HG03354 (cell line): ENCODE measurements around the gene CYP4B1.

Experiments
- ATAC-seq: cut with Tn5 transposase; IDR thresholded peaks from one replicate; pipeline ENCODE4 v1.9.1; 2021; ENCODE audit warnings: mild to moderate bottlenecking; ENCODE audit not compliant: unreplicated experiment, poor library complexity, severe bottlenecking

Gene CYP4B1

DNA sequence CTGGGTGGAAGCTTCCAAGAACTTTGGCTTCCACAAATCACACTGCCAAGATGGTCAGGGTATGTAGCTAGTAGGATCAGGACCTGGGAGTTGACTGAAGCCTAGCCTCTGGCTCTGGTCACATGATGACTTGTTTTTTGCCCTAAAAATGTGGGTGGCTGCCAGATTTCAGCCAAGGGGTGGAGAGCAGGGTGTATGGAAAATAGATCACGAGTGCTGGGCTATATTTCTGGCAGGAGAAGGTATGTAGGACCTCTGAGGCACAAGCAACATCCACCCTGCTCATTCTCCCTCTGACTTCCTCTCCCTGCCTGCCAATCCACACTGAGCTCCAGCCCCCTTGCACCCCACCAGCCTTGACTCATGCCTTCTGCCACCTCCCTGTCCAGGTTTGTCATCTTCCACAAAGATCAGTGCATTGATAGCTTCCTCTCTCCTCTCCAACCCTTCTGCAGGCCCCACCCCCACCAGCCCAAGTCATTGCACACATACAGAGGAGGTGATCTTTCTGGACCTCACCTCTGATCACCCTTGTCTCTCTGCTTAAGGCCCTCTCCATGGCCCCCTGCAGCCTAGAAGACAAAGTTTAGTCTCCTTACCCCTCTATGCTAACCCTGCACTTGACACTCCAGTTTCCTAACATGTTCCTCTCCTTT lies 8.3 kb upstream of the CYP4B1 start:
- no peak for ATAC-seq

DNA sequence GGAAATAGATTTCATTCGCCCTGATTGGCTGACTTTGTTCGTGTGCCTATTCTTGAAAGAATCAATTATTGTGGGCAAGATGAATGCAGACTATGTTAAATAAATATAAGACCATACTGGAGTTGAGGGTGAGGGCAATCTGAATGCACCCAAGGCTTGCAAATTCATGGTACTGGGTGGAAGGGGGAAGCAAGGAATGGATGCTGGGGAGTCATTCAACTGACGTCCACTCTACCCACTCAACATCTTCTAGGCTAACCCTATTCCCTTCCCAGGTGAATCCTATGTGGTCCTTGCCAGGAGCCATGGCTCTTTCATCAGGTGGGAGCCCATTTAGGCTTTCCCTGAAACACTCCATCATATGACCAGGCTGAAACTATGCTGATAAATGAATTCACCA lies 5.7 kb upstream of the CYP4B1 start:
- ATAC-seq: no peak

DNA sequence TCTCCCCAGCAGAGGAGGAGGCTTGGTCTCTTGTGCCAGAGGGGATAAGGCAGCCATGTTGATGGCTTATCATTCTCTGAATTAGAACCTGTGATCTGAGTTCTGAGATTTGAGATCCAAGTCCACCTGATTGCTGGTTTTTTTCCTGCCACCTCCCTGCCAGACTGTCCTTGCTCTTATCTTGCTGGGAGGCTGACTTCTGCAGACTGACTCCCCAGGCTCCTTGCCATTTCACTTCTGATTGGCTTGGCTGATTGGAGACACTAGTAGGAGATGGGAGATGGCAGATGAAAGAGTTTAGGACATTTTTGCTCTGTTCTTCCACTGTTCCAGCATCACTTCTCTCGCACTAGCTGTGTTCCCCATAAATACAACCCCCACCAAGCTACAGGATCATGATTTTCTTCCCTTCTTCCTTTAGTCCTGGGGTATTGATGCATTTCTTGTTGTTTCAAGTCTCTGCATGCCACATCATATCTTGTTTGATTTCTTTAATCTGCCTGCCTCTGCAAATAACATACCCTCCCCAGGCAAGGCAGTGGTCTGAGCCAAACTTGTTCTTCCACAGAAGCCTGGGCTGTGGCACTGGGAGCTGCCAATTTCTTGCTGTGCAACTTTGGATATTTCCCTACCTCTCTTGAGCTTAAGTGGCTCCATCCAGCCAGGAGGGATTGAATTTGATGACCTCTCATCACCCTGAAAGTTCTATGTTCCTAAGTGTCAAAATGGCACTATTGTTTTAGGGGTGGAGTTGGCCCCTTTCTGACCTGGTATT lies 963 bp upstream of the CYP4B1 start:
- no peak for ATAC-seq

DNA sequence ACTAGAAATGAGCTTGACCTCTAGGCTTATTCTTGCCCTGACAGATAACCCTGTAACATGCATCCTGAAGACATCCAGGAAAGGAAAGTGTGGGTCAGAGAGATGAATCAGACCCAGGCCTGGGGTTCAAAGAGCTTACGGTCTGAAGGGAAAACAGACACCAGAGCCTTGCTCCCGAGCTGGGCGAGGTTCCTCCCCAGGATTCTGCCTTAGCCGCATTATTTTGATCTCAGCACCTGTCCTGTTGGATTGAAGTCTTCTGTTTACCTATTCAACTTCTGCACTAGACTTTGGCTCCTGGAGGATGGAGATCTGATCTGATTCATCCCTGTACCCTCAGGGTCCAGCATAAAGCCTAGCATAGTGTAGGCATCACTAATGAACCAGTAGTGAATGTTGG lies 1.9 kb downstream of the CYP4B1 start:
- ATAC-seq: no peak

DNA sequence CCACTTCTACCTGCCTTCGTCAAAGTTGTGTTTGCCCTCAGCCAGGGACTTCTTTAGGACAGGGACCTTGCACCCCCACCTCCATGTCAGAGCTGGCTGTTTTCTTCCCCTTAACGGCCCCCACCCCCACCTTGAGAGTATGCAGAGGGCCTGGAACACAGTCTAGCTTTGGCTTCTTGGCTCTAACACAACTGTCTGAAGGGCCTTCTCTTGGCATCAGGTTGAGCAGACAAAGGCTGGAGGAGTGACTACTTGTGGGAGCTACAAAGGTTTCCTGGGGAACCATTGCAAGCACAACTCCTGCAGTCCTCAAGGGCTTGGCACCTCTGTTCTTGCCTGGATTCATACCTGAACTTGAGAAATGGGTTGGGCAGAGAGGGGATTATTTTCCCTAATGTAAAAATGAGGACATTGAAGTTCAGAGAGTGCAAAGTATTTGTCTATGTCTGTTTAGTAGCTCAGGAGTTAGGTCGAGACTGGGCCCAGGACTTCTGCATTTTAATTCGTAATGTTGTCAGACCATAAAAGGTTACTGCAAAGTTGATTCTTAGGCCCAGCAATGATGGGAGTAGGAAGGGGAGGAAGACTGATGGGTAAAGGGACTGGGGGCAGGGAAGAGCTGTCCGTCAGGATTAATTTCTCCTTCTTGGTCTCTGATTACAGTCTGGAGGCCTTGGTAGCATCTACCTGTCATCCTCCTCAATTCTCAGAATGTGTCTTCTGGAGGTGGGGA lies 2.6 kb downstream of the CYP4B1 start:
- no peak for ATAC-seq

DNA sequence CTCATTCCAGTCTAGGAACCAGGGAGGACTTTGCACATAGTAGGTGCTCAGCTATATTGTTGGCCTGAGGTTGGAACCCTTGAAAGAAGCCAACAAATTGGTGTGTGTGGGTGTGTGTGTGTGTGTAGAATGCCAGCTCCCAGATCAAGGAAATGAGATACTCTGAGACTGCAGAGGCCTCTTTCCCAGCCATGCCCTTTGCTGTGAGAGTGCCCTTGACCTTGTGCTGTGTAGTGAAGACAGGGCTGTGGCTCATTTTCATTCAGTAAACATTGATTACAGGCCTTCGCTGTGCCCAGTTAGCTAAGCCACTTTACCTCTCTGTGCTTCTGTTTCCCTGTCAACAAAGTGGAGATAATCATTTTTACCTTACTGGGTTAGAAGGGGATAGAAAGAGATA lies 3.2 kb downstream of the CYP4B1 start:
- no peak for ATAC-seq

DNA sequence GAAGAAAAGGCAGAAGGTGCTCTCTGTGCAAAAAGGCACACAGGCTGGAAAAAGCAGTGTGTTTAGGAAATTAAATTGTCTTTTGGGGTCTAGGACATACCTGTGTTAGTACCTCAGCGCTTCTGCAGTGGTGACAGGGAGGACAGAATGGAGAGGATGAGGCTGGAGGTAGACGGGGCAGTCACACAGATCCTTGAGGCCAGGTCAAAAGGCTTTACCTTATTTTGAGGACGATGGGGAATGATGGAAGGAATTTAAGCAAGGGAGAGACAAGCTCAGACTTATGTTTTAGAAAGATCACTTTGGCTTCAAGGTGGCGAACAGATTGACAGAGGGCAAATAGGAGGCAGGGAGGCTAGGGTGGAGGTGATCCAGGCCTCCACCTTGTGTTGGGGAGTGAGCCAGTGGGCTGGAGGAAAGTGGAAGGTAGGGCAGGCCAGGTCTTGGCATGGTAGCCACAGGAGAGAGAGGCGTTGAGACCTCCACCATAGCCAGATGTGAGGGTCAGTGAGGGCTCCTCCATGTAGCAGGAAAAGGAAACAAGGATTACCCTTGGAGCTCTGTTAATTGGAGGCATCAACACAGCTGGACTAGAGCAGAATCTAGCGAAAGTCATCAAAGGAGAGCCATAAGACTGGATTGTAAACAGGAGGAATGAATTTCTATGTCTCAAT lies 4.2 kb downstream of the CYP4B1 start:
- no peak for ATAC-seq

DNA sequence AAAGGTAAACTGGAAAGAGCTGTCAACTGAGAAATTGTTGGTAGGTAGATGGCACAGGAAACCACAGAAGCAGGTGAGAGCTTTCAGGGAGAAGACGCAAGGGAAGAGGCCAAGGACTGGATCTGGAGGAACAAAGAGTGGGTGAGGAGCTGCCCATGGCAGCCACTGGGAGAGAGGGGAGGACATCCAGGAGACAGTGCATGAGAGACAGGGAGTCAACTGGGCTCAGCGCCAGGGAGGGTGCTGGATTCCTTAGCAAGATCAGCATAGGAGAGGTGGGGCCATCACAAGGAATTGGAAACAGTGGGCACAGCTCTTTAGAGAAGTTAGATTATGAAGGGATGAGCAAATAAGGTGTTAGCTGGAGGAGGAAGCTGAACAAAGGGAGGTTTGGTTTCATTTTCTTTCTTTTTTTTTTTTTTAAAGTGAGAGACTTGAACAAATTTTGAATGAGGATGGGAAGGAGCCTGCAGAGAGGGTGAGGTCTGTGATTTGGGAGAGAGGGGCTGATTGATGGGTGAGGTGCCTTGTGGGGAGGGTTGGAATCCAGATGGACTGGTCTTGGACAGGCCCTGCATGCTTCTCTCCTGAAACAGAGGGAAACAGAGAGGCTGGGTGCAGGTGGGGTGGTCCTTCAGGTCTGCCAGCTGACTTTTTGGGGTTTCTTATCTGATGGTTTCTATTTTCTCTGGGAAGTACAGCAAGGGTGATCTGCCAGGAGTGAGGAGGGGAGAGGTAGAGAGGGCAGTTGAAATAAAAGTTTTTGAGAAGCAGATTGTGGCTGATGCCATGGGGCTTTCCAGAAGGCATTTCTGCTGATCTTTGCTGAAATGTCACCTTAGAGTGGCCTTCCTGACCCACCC lies 5.4 kb downstream of the CYP4B1 start:
- no peak for ATAC-seq

DNA sequence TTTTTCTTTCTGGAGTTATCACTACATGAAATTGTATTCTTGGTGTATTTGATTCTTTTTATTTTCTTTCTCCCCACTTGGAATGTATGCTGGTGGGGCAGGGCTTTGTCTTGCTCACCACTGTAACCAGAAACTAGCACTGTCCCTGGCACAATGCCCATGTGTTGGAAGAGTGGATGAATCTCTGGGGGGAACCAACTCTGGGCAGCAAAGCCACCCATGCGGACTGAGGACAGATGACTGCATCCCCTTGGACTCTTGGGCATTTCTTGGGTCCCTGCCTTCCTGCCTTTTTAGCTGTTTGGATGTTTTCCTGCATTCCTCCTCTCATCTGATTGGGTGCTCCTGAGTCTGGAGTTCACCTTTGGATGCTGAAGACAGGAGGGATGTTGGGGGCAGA lies 6.1 kb downstream of the CYP4B1 start:
- ATAC-seq: no peak

DNA sequence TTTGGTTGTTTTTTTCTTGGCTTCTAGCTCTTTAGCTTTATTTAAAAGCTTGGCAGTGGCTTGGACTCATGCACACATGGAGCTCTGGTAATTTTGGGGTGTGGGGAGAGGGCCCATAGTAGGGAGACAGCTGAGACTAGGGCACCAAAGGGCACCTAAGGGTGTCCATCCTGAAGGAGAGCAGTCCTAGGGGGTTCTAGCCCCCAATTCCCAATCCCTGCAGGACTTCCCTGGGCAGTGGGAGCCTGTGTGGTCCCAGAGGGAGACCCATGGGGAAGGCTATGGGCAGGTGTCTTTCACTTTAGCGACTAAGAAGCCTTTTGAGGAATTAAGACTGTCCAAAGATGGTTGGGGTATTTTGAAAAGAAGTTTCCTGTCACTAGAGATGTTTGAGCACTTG lies 6.9 kb downstream of the CYP4B1 start:
- no peak for ATAC-seq

DNA sequence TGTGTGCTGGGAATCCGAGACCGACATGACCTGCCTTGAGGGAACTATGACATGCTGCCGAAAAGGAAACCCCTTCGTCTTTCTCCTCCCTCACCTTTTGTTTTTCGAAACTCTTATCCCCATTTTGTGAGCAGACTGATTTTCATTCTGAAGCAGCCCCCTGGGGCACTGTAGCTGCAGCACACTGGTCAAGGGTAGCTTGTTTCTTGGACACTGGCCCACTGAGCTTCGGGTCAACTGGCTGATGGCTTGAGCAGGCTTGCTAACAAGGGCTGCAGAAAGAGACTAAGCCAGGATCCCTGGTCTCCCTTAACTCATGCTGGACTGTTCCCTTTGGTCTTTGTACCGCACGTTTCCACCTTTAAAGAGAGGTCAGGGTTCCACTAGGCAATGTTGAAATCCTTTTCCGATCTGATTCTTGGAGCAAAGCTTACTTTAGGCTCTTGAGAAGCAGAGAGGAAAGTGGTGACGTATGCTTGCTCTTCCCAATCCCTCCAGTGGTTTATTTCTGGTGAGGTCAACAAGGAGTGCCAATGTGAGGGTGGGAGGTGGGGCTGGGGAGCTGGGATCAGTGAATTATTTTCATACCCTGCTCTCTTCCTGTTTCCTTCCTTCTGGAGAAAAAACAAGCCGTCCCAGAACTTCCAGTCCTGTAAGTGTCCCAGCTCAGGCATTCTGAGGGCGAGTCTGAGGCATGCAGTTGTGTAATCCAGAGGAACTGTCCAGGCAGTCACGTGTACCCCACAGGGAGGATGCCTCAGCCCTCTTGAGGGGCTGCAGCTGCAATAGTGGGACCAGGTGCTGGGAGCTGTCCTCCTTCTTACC lies 7.6 kb downstream of the CYP4B1 start:
- no peak for ATAC-seq

DNA sequence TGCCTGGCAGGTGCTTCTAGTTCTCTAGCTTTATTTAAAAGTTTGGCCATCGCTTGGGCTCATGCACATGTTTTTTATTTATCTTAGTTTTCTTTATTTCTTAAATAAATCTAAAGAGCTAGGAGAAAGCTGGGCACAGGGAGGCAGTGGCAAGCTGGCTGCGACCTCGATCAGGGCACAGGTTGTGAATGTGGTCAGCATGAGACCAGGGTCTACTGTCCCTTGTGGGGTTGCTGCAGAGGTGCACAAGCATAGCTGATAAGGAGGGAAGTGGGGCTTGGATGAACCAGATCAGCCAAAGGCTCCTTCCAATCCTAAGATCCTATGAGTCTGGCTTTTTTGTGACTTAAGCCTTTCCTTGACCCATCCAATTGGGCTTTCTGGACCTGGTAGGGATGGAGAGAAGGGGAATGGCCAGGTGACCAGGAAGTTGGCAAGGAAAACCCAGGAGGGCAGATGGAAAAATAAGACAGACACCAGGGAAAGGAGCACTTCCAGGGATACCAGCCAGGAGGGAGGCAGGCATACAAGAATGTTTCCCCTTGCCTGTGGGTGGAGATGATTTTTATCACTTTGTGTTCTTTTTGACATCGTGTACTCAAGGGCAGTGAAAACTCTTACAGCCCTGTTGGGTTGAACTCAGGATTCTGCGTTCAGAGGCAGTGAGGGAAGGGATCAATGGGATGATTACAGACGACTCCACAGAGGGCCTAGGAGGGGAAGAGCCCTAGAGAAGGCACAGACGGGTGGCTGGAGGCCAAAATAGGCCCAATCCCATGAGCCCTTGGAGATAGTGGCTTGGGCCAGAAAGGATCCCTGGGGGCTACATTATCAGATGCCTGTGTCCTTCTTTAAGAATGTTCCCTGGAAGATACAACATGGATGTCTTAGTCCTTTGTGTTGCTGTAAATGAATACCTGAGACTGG lies 8.5 kb downstream of the CYP4B1 start:
- no peak for ATAC-seq

DNA sequence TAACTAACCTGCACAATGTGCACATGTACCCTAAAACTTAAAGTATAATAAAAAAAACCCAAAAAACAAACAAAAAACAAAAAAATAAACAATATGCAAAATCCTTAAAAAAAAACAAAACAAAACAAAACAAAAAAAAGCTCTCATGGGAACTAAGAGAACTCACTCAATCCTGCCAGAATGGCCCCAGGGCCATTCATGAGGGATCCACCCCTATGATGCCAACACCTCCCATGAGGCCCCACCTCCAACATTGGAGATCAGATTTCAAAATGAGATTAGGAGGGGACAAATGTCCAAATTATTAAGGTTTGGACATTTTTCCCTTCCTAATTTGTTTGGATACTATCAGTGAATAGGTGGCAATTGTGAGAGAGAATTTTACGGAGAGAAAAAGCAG lies 10.2 kb downstream of the CYP4B1 start:
- ATAC-seq: no peak

DNA sequence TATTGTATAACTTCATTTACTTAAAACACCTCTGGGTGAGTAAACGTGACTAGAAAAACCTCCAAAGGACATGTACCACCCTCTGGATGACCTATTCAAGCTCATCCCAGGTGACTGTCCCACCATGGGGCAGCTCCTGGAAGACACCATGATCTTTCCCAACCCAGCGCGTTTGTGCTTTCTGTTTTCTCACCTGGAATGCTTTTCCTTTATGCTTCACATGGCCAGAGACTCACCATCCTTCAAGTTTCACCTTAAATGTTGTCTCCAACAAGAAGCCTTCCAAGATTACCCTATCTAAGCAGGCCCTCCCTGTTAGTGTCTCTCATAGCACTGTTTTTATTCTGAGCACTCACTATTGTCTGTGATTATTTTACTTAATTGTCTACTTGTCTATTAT lies 11.1 kb downstream of the CYP4B1 start:
- ATAC-seq: no peak

DNA sequence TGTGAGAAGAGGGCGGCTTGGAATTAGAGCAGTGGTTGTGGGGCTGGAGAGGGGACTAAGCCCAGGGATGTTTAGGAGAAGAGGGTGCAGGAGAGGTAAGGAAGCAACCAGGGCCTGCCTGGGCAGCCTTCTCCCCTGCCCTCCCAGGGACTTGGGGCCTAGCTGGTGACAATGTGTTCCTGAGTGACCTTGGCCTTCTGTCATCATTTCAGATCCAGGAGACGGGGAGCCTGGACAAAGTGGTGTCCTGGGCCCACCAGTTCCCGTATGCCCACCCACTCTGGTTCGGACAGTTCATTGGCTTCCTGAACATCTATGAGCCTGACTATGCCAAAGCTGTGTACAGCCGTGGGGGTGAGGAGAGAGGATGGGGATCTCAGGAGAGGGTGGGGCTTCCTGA lies 11.8 kb downstream of the CYP4B1 start:
- ATAC-seq: no peak

DNA sequence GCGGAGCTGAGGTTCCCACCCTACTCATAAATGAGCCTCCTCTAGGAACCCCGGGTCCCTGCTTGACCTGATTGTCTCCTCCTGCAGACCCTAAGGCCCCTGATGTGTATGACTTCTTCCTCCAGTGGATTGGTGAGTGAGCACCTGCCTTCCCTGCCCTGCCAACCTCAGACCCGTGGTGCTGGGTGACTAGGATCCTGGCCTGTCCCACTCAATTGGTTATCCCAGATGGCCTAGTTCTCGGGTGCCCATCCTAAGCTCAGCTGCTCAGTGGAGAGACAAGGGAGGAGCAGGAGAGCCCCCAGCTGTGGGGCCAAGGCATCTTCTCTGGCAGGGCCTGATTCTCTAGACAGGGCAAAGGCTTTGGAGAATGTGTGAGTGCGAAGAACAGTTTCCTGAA lies 12.2 kb downstream of the CYP4B1 start:
- ATAC-seq: no peak

DNA sequence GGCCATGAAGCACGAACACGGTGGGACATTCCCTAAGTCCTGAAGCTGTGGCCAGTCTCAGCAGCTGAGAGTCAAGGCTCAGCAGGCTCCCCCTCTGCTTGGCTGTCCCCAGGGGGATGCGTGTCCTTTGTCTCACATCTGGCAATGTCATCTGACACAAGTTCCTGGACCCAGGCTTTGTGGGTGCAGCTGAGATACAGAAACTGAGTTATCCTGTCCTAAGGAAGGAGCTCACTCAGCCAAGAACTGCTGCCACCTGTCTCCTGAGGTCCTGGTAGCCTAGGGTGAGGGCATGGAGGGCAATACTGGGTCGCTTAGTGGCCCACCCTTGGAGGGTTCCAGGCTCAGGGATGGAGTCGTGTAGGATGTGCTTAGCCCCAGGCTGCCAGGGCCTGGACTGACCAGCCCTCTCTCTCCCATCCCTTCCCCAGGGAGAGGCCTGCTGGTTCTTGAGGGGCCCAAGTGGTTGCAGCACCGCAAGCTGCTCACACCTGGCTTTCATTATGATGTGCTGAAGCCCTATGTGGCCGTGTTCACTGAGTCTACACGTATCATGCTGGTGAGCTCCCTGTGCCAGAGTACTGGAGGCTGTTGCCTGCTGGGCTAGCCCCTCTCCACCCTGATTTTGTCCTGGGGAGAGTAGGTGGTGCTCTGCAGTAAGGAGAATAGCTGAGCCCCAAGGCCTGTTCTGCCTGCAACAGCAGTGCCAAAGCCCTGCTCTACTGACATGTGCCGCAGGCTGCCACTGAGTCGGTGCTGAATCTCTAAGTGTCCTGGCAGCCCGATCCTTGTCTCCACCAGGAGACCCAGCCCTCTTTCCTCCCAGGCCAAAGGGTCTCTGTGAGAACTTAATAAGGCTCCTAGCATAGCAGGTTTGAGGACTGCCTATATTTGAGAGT lies 13.5 kb downstream of the CYP4B1 start:
- ATAC-seq: peak; percentile 51
